Measurements from ENCODE around the gene PDGFC.

The PDGFC gene

DNA sequence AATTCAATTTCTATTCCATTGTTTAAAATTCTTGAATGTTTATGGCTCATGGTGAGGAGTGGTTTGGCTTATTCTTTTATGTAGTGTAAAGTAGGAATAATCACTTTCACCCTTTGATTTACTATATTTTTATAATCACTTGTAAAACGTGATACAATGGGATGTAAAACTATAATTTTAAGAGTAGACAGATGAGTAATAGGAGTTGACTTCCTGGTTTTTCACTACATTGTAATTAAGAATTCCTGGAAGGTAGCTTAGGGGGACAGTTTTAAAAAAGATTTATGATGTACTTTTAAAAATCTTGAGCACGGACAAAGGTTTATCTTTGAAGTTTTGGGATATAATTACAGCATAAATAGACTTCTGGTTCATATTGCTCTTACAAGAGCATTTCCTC, 65.3 kb downstream of the PDGFC start:
- TF ChIP-seq L3MBTL2 (conservative IDR thresholded peaks at IDR 0.05) = no peak
- TF ChIP-seq, protein P1, sequence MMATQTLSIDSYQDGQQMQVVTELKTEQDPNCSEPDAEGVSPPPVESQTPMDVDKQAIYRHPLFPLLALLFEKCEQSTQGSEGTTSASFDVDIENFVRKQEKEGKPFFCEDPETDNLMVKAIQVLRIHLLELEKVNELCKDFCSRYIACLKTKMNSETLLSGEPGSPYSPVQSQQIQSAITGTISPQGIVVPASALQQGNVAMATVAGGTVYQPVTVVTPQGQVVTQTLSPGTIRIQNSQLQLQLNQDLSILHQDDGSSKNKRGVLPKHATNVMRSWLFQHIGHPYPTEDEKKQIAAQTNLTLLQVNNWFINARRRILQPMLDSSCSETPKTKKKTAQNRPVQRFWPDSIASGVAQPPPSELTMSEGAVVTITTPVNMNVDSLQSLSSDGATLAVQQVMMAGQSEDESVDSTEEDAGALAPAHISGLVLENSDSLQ (IDR thresholded peaks at IDR 0.05) = peak; percentile 94
- peak; percentile 44; the same call in 1 of the 2 replicates for TF ChIP-seq BHLHE40 (IDR thresholded peaks at IDR 0.05; ENCODE audit: borderline replicate concordance)
- TF ChIP-seq ELF4 (IDR thresholded peaks at IDR 0.05) = peak; percentile 54
- no peak for TF ChIP-seq ARNT (IDR thresholded peaks at IDR 0.05)
- TF ChIP-seq SP1 (IDR thresholded peaks at IDR 0.05) = no peak
- TF ChIP-seq TARDBP (IDR thresholded peaks at IDR 0.05) = no peak
- TF ChIP-seq FOXM1 (IDR thresholded peaks at IDR 0.05; ENCODE audit: borderline replicate concordance) = no peak
- no peak for TF ChIP-seq ZNF384 (IDR thresholded peaks at IDR 0.05)
- no peak for TF ChIP-seq LEF1 (IDR thresholded peaks at IDR 0.05; ENCODE audit: borderline replicate concordance)
- TF ChIP-seq NFRKB (IDR thresholded peaks at IDR 0.05) = no peak
- TF ChIP-seq FOXK2 (IDR thresholded peaks at IDR 0.05) = no peak
- no peak for TF ChIP-seq SUZ12 (IDR thresholded peaks at IDR 0.05)
- peak; percentile 59; the same call in 1 of the 2 replicates for TF ChIP-seq CTBP1 (IDR thresholded peaks at IDR 0.05; ENCODE audit: borderline replicate concordance)
- TF ChIP-seq HDGF (IDR thresholded peaks at IDR 0.05; ENCODE audit: borderline replicate concordance) = no peak
- TF ChIP-seq FOXA1 (IDR thresholded peaks at IDR 0.05) = no peak
- DNase-seq (ENCODE audit: extremely low spot score) = no peak
- CTCF ChIA-PET = interaction anchor here (0.6 kb wide), 1 partner anchor 327 kb away, joined by 3 read pairs; no protein-coding TSS in a partner anchor
- POLR2A ChIA-PET = no interaction called here

DNA sequence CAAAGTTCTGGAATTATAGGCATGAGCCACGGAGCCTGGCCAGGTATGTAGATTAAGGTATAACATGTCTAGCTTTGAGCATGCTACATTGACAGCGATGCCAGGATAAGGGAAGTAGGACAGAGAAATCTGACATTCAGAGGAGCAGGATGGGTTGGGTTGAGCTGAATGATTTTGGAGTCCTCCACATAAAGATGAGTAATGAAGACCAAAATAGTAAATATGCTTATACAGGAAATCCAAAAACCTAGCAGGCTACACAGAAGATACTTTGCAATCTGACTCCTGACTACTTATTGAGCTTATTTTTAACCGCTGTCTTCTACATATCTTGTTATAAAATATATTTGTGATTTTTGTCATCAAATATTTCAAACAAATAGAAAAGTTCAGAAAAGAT, 69.7 kb downstream of the PDGFC start:
- POLR2A ChIA-PET = interaction anchor here (0.6 kb wide), 1 partner anchor 598 kb away, joined by 4 read pairs; no protein-coding TSS in a partner anchor
- TF ChIP-seq SP1 (IDR thresholded peaks at IDR 0.05) (no peak), ZNF384 (IDR thresholded peaks at IDR 0.05) (no peak), CTBP1 (IDR thresholded peaks at IDR 0.05; ENCODE audit: borderline replicate concordance) (no peak), LEF1 (IDR thresholded peaks at IDR 0.05; ENCODE audit: borderline replicate concordance) (no peak), FOXA1 (IDR thresholded peaks at IDR 0.05) (no peak), L3MBTL2 (conservative IDR thresholded peaks at IDR 0.05) (no peak)
- no peak for DNase-seq (ENCODE audit: extremely low spot score)
- CTCF ChIA-PET = no interaction called here

DNA sequence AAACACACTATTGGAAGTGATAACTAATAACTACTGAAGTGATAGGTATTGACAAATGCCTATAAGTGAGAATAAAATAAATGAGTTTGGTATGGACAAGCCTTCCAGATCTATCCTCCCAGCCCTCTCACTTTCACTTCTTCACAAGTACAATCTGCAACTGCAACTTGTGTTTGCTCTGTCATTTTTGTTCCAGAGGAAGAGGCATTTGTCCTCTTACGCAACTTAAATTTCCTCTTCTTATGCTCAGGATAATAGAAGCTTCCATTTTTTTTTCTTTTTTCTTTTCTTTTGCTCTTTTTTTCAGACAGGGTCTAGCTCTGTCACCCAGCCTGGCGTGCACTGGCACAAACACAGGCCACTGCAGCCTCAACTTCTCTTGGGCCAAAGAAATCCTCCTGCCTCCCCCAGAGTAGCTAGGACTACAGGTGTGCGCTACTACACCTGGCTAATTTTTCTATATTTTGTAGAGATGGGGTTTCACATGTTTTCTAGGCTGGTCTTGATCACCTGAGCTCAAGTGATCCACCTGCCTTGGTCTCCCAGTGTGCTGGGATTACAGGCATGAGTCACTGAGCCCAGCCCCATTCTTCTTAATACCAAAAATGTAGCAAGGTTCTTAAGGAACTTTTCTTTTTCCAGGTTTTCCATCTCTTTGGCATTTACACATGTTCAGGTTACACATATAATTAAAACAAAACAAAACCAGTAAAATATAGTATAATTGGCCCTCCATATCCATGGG, 73.1 kb downstream of the PDGFC start:
- CTCF ChIA-PET = no interaction called here
- no peak for DNase-seq (ENCODE audit: extremely low spot score)
- POLR2A ChIA-PET = interaction anchor here (0.6 kb wide), 1 partner anchor 1262 kb away, joined by 3 read pairs; no protein-coding TSS in a partner anchor
- TF ChIP-seq TARDBP (IDR thresholded peaks at IDR 0.05) (no peak), ELF4 (IDR thresholded peaks at IDR 0.05) (no peak), FOXM1 (IDR thresholded peaks at IDR 0.05; ENCODE audit: borderline replicate concordance) (no peak), ZNF384 (IDR thresholded peaks at IDR 0.05) (no peak), FOXK2 (IDR thresholded peaks at IDR 0.05) (no peak), NFRKB (IDR thresholded peaks at IDR 0.05) (no peak), CTBP1 (IDR thresholded peaks at IDR 0.05; ENCODE audit: borderline replicate concordance) (no peak), SP1 (IDR thresholded peaks at IDR 0.05) (no peak), L3MBTL2 (conservative IDR thresholded peaks at IDR 0.05) (no peak), ARNT (IDR thresholded peaks at IDR 0.05) (no peak), HDGF (IDR thresholded peaks at IDR 0.05; ENCODE audit: borderline replicate concordance) (no peak), LEF1 (IDR thresholded peaks at IDR 0.05; ENCODE audit: borderline replicate concordance) (no peak), BHLHE40 (IDR thresholded peaks at IDR 0.05; ENCODE audit: borderline replicate concordance) (no peak), SUZ12 (IDR thresholded peaks at IDR 0.05) (no peak), FOXA1 (IDR thresholded peaks at IDR 0.05) (no peak)
- TF ChIP-seq, protein P1 (IDR thresholded peaks at IDR 0.05) = no peak

DNA sequence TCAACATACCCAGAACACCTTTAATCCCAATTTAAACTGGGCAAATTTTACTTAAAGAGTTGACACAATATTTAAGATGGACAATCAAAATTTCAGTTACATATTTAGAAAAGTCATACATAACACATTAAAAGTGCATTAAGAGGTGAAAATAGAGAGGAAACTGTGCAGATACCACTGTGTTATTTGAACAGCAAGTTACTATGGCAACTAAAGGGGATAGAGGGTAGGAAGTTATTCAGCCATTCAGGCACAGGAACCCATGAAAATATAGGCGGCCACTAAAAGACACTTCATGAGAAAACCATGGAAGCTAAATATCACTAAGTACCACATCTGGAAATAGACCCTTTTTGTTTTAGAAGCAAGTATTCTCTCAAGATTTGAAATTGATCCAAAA, 75.1 kb downstream of the PDGFC start:
- ChIA-PET POLR2A (no interaction called here), CTCF (no interaction called here)
- DNase-seq (ENCODE audit: extremely low spot score) = no peak
- TF ChIP-seq BHLHE40 (IDR thresholded peaks at IDR 0.05; ENCODE audit: borderline replicate concordance) (no peak), NFRKB (IDR thresholded peaks at IDR 0.05) (no peak), CTBP1 (IDR thresholded peaks at IDR 0.05; ENCODE audit: borderline replicate concordance) (no peak), FOXA1 (IDR thresholded peaks at IDR 0.05) (no peak), L3MBTL2 (conservative IDR thresholded peaks at IDR 0.05) (no peak), FOXK2 (IDR thresholded peaks at IDR 0.05) (no peak), SUZ12 (IDR thresholded peaks at IDR 0.05) (no peak), LEF1 (IDR thresholded peaks at IDR 0.05; ENCODE audit: borderline replicate concordance) (no peak), SP1 (IDR thresholded peaks at IDR 0.05) (no peak), ARNT (IDR thresholded peaks at IDR 0.05) (no peak), ZNF384 (IDR thresholded peaks at IDR 0.05) (no peak), TARDBP (IDR thresholded peaks at IDR 0.05) (no peak), ELF4 (IDR thresholded peaks at IDR 0.05) (no peak), HDGF (IDR thresholded peaks at IDR 0.05; ENCODE audit: borderline replicate concordance) (no peak)
- TF ChIP-seq, protein P1 (IDR thresholded peaks at IDR 0.05) = no peak

DNA sequence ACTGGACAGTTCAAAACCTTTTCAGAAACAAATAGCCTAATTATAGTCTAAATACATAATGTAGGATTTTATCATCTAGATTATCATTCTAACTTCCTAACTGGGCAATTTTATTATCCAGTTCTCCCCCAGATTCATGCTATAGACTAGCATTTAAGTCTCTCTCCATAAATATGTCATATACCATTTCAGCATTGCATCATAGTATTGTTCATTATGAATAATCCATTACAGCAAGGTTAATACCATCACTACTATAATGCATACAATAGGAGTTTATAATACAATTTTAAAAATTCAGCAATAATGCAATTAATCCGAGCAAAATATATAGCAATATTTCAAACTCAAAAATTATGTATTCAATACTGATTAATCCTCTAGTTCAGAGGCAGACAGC, 77.4 kb downstream of the PDGFC start:
- no peak for DNase-seq (ENCODE audit: extremely low spot score)
- TF ChIP-seq ZNF384 (IDR thresholded peaks at IDR 0.05) (no peak), SUZ12 (IDR thresholded peaks at IDR 0.05) (no peak), LEF1 (IDR thresholded peaks at IDR 0.05; ENCODE audit: borderline replicate concordance) (no peak), ELF4 (IDR thresholded peaks at IDR 0.05) (no peak), L3MBTL2 (conservative IDR thresholded peaks at IDR 0.05) (no peak), HDGF (IDR thresholded peaks at IDR 0.05; ENCODE audit: borderline replicate concordance) (no peak), SP1 (IDR thresholded peaks at IDR 0.05) (no peak), FOXK2 (IDR thresholded peaks at IDR 0.05) (no peak), FOXA1 (IDR thresholded peaks at IDR 0.05) (no peak), NFRKB (IDR thresholded peaks at IDR 0.05) (no peak), FOXM1 (IDR thresholded peaks at IDR 0.05; ENCODE audit: borderline replicate concordance) (no peak), CTBP1 (IDR thresholded peaks at IDR 0.05; ENCODE audit: borderline replicate concordance) (no peak), BHLHE40 (IDR thresholded peaks at IDR 0.05; ENCODE audit: borderline replicate concordance) (no peak), TARDBP (IDR thresholded peaks at IDR 0.05) (no peak), ARNT (IDR thresholded peaks at IDR 0.05) (no peak)
- TF ChIP-seq, protein P1 (IDR thresholded peaks at IDR 0.05) = no peak
- POLR2A ChIA-PET = no interaction called here
- CTCF ChIA-PET = no interaction called here

All from HEK293T (cell line).